GM12875 (cell line): ENCODE data around the gene PRR4.

Source experiments
- H3K4me3 ChIP-seq: one replicate; pipeline ENCODE4 v1.5.1; 2011; ENCODE audit warnings: low read depth, low read length, control low read depth
- TF ChIP-seq, protein P1 (sequence below): IDR thresholded peaks from 2 replicates; pipeline ENCODE4 v1.5.1; 2011; ENCODE audit warnings: low read depth, mild to moderate bottlenecking, control low read depth, inconsistent platforms, low read length, moderate library complexity, borderline replicate concordance; ENCODE audit not compliant: insufficient read depth

PRR4 gene

GRCh38 chr12:10863512-10864218 lies 14.4 kb upstream of the PRR4 start:
- H3K4me3 ChIP-seq: no peak overlapping the region
- TF ChIP-seq, protein P1, sequence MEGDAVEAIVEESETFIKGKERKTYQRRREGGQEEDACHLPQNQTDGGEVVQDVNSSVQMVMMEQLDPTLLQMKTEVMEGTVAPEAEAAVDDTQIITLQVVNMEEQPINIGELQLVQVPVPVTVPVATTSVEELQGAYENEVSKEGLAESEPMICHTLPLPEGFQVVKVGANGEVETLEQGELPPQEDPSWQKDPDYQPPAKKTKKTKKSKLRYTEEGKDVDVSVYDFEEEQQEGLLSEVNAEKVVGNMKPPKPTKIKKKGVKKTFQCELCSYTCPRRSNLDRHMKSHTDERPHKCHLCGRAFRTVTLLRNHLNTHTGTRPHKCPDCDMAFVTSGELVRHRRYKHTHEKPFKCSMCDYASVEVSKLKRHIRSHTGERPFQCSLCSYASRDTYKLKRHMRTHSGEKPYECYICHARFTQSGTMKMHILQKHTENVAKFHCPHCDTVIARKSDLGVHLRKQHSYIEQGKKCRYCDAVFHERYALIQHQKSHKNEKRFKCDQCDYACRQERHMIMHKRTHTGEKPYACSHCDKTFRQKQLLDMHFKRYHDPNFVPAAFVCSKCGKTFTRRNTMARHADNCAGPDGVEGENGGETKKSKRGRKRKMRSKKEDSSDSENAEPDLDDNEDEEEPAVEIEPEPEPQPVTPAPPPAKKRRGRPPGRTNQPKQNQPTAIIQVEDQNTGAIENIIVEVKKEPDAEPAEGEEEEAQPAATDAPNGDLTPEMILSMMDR: no peak

DNA sequence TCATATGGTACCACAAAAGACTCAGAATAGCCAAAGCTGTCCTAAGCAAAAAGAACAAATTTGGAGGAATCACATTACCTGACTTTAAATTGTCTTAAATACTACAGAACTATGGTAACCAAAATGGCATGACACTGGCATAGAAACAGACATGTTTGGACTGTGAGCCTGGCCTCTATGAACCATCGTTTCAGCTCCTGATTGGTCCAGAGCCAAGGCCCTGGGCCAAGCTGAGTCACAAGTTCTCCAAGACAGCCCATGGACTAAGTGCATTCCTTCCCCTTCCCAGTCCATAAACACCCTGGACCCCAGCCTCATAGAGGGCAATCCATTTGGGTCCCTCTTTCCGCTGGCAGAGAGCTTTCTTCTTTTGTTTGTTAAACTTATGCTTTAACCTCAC lies 12.1 kb upstream of the PRR4 start:
- H3K4me3 ChIP-seq: no peak overlapping the region
- TF ChIP-seq, protein P1: no peak

- TF ChIP-seq, protein P1: no peak
- H3K4me3 ChIP-seq: no peak overlapping the region
Observed at GRCh38 chr12:10855807-10856206, 6.5 kb upstream of the PRR4 start.

- H3K4me3 ChIP-seq: no peak overlapping the region
- TF ChIP-seq, protein P1: no peak
Observed at GRCh38 chr12:10853776-10854175, 4.5 kb upstream of the PRR4 start.

DNA sequence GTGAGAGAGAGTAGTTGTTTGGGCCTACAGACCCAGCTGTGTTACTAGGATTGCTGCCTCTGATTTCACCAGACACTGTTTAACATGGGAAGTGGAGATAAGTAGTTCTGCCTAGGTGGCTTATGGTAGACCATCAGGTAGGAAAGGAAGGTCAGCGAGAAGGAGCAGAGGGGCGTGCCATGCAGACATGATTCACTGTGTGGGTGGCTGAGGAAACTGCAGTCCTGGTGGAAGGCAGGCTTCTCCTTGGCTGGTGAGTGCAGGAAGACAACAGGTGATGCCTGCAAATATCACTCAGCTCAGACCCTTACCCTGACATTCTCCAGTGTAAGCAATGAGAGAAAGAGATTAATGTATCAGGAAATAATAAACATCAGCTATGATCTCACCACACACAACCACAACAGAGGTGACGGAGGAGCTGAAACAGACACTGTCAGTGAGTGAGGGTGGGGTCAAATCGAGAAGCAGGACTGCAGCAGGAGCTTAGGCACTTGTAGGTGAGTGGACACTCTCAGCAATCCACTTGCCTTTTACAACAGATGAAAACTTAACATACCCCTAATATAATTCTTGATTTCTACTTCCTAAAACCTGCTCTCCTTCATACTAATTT lies 2.1 kb upstream of the PRR4 start:
- H3K4me3 ChIP-seq: no peak overlapping the region
- TF ChIP-seq, protein P1: no peak

- H3K4me3 ChIP-seq: no peak overlapping the region
- TF ChIP-seq, protein P1: no peak
Observed at GRCh38 chr12:10847744-10848143, 1.5 kb downstream of the PRR4 start.

DNA sequence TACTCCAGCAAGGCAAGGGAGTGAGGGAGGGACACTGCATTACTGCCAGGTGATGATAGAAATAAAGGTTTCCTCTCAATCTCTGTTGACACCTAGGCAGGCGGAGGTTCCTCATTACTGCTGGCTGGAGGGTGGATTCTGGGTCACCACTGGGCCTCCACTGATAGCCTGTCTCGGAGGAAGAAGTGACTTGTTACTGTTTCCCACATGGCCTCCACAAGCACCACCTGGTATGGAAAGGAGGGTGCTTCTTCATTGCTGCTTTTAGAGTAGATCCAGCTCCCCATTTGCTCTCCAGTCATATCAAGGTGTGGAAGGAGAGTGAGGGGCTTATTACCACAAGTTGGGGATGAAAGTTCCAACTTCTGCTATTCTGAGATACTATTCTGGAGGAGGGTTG lies 6.4 kb downstream of the PRR4 start:
- TF ChIP-seq, protein P1: no peak
- no peak overlapping the region for H3K4me3 ChIP-seq
